Activated CD4-positive, alpha-beta T cell treated with anti-CD3 and anti-CD28 coated beads, Interleukin-2, amount 50 U/mL, for 24 hours (primary cell): ENCODE results near the gene ZNRD2.

Experiments
- DNase-seq, 2 donors: peaks; one replicate each; pipeline ENCODE4 v3.0.0-alpha.2; 2020; ENCODE audit warnings: low read depth in 1 of 2, low spot score in 1 of 2

The ZNRD2 gene

DNA sequence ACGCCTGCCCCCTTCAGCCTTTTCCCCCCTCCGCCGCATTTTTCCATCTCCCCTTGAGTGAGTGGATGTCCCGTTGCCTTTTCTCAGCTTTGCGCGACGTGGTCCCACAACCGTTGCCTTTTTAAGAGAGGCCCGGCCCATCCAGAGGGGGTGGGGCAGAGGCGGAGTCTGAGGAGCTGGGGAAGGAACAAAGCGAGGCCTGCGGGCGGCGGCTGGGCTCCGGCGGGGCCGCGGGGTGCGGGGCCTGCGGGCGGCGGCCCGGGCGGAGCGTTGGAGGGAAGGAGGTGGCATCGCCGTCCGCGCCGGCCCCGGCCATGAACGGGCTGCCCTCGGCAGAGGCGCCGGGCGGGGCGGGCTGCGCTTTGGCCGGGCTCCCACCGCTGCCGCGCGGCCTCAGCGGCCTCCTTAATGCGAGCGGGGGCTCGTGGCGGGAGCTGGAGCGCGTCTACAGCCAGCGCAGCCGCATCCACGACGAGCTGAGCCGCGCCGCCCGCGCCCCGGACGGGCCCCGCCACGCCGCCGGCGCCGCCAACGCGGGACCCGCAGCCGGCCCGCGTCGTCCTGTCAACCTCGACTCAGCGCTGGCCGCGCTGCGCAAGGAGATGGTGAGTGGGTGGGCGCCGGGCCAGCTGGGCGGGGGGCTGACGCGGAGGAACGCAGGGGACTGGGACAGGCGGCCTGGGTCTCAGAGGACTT is 2.2 kb downstream of the ZNRD2 start, which contains the start of gene FAM89B:
Gene FAM89B (plus strand): TSS at position 183 of the 696 bp plus-strand sequence. CDS start 132 bp downstream, at position 315.
- DNase-seq, result peak; percentile 65 to 84

DNA sequence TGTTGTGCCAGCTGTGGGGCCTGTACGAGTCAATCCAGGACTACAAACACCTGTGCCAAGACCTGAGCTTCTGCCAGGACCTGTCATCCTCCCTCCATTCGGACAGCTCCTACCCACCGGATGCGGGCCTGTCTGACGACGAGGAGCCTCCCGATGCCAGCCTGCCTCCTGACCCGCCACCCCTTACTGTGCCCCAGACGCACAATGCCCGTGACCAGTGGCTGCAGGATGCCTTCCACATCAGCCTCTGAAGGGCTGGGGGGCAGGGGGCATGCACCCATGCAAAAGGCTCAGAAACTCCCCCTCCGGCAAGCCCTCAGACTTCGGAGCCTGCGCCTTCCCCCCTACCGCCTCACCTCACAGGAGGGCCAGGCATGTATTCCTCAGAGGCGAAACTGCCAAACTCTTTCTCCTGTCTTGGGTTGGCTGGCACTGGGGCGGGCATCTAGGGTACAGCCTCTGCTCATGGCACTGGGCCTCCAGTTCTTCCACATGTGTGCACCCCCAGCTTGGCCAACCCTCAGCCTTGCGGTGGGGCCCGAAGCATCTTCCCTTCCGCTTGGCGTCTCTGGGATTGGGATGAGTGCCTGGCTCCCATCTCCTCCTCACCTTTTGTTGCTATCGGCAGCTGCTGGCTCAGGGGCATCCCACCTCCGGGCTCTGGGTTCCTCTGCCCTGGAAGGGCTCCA is 3.3 kb downstream of the ZNRD2 start:
- no peak for DNase-seq

DNA sequence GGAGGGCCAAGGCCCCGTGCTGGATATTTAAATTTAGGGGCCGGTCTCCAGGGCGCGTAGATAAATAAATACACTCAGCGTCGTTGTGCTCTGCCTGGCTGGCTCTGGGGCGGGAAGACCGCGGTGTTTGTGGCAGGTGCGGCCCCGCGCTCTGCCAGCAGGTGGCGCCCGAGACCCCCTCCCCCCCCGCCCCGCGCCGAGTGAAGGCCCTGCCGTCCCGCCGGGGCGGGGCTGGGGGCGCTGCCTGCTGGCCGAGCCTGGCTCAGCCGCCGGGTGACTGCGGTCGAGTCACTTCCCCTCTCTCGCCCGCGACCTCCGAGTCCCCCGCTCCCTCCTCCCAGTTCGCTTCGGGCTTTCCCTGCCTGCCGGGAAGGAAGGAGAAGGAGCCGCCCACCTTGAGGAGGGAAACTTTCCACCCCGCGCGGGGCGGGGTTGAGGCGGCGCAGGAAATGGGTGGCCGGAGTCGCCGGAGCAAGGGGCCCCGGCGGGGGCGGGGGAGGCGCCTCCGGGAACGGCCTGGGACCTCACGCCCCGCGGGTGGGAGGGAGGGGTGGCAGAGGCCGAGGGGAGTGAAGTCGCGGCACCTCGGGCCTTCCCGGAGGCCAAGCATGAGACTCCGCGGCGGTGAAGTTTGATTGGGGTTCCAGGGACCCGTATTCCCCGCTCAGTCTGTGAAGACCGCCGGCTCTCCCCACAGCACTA is 4.0 kb downstream of the ZNRD2 start:
- peak; percentile 69 to 79 for DNase-seq

DNA sequence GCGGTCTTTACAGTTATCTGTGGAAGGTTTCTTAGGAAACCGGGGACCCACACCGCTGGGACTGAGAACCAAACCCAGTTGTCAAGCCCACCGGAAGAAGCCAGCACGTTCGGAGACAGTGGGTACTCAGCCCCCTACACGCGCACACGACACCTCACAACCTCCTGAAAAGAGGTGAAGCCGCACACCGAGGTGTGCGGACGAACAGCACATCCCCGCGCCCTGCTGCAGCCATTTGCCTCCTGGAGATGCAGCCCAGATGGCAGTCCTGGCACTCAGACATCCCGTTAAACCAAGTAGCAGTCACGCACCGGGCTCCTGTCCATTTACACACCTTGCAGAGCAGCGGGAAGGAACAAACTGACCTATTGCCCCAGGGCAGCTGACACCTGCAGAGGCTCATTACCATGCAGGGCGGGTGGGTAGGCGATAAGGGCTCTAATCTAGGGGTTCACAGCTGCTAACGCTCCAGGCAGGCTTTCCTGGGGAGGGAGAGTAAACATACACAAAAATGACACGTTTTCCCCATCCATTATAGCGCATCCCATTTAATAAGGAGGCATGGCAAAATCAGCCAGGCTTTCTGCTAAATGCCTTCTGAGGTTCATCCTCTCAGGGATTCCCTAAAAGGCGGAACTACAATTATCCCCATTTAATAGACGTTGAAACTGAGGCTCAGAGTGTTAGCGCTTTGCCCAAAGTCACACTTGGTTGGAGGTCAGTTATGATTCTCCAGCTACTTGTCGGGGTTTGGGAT is 4.7 kb downstream of the ZNRD2 start:
- DNase-seq, result no peak

DNA sequence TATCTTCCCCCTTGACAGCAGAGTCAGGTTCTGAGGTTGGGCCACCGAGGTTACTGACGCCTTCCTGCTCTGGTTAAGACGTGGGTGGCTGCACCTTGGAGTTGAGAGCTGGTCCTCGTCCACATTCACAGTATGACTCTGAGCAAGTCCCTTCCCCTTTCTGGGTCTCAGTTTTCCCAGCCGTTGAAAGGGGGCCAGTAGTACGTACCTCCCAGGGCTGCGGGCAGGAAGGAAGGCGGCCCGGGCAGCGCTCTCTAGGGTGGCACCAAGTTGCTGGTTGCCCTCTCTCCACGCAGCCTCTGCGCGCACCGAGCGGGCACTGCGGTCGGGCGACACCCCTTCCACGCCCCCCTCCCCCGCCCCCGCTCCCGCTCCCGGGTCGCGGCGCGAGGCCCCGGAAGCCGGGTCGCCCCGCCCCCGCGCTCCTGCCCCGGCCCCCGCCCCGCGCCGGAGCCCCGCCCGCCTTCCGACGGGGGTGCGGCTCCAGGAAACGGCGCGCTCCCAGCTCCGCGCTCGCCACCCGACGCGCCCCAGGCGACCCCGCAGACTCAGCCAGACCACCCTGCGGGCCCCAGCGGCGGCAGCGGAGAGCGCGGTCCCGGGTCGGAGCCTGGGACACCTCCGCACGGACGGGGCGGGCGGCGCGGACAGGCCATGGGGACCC is 5.4 kb downstream of the ZNRD2 start, which contains the start of gene EHBP1L1:
Gene EHBP1L1 (plus strand): TSS at position 486 of the 664 bp plus-strand sequence. CDS start 250 bp downstream, outside the sequence.
- no peak for DNase-seq

DNA sequence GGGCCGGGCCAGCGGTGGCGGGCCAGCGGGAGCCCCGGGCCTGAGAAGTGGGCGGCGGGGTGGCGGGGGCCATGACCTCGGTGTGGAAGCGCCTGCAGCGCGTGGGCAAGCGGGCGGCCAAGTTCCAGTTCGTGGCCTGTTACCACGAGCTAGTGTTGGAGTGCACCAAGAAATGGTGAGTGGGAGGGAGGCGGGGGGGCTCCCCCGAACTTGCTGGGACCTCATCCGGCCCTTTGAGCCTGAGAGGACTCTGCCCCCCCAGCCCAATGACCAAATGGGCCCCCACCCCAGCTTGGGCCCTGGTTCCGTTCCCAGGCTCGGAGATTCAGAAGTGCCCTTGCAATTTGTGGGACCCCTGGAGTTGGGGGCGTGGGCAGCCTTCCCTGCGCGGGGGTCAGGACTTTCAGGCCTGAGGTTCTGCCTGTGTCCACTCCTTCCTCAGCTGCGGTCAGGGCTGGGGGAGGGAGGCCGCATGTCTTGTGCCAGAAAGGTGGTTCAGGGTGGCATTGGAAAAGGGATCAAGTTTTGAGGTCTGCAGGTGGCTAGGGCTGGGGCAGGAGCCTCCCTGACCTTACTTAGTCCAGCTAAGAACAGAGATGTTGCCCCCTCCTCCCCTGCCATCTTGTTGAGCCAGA is 6.1 kb downstream of the ZNRD2 start:
- DNase-seq, result no peak

DNA sequence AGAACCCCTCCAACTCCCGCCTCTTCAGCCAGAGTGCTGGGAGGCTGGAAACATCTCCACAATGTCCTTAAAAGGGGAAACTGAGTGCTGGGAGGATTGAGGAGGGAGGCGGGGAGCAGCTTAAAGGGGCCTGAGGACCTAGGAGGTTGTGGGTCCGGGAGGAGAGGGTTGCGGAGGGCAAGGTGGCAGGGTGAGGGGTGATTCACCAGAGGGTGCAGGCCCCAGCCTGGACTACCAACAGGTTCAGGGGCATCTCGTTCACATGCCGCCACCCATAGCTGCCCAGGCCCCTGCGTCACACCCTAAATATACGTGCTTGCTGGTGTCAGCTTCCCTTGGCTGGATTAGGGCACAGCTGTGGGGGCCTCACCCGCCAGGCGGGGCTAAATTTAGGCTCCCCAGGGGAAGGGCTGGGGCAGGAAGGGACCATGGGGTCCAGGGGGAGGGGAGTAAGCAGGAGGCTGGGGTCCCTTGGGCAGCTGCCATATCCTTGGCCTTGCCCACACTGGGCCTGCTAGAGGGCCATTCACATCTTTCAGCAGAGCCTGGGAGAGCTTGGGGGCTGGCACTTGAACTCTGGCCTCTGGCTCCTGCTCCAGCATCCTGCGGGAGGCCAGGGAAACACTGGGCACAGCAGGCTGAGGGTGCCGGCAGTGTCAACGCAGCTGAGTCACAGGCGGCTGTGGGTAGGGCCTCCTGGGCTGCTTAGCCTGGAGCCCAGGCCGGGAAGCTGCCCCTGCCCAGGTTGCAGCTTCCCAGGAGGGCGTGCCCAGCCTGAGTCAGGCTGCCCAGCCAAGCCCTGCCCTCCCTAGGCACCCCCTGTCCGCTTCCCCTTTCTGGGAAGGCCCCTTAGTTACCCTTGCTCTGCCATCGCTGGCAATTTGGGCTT is 6.8 kb downstream of the ZNRD2 start:
- no peak for DNase-seq

DNA sequence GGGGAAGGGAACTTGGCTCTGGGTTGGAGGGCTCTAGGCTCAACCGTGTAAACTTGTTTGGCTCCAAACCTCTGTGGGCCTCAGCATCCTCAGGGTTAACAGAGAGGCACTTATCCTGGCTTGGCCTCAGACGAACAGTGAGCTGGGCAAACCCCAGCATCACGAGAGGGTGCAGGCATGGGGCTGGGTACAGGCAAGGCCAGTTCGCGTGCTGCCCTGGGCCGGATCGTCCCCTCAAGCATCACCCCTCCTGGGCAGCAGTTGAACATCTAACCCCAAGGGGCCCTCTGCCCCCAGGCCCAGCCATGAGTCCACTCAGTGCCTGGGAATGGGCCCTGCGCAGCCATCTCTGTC is 7.5 kb downstream of the ZNRD2 start:
- no peak for DNase-seq

DNA sequence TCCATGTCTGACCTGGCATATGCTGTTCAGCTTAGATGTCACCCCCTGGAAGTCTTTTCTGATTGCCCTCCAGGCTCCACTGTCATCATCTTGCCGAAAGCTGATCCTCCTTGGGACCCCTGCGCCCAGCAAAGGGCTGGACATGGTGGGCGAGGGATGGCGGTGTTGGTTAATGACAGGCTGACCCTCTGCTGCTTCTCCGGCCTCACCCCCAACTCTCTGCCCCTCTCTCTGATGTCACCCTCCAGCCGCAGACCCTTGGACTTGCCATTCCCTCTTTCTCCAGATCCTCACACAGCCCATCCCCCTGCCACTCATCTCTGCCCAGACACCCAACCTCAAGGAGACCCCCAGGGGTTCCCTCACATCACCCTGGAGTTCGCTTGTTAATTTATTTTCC is 7.9 kb downstream of the ZNRD2 start:
- DNase-seq, result no peak

DNA sequence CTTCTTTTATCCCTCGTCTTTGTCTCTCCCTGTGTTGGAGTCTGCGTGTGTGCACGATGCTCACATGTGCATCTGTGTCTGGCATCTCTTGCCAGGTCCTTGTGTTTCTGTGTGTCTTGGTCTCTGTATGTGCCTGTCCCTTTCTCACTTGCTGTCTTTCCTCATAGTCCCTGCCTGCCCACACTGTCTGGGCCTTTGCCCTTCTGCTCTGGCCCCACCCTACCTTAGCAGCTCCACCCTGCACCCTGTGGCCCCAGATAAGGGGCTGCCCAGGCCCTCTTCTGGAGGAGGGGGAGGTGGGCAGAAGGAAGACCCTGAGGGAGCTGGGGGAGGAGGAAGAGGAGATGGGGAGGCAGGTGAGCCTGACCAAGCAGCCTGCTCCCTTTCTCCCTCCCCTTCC is 8.4 kb downstream of the ZNRD2 start:
- DNase-seq, result no peak

DNA sequence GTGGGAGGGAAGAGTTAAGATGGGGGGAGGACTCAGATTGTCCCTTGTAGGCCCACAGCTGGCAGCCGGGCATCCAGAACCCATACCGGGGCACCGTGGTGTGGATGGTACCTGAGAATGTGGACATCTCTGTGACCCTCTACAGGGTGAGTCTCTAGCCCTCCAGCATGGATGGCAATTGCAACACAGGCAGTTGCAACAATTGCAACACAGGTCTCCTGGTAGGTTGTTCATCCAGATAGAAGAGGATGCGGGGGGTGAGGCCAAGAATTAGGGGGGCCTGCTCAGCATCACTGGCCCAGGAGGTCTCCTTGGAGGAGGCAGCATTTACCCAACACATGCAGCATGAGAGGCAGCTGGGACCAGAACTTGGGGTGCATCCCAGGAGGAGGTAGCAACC is 9.0 kb downstream of the ZNRD2 start:
- no peak for DNase-seq

DNA sequence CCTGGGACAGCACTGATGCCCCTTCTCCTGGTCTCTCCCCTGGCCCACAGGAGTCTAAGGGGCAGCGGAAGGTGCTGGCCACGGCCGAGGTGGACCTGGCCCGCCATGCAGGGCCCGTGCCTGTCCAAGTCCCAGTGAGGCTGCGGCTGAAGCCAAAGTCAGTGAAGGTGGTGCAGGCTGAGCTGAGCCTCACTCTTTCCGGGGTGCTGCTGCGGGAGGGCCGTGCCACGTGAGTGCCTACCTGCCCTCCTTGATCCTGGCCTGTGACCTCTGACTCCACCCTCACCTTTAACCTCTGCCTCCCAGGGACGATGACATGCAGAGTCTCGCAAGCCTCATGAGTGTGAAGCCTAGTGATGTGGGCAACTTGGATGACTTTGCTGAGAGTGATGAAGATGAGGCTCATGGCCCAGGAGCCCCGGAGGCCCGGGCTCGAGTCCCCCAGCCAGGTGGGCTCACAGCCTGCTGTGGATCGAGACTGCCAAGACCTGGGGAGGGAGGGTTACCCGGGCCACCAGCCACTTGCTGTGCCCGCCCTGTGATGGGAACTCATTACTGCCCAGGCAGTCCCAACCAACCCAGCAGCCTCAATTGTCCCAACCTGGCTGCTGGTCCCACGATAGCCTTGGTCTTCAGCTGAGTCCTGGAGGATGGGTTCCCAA is 9.9 kb downstream of the ZNRD2 start:
- DNase-seq, result no peak

DNA sequence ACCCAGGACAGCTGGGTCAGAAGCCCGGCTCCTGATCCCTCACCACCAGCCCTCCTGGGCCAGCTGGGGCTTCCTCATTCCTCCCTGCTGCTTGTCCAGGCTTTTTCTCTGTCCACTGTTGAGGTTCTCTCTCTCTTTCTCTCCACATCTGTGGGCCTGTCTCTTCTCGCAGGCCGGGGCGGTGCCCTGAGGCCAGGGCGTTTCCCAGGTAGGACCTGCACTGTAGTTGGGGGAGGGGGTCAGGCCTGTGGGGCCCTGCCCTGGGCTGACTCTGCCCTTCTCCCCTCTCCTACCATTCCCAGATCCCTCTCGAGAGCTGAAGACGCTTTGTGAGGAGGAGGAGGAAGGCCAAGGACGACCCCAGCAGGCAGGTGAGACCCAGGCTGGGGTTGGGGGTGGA is 10.5 kb downstream of the ZNRD2 start:
- DNase-seq, result no peak

DNA sequence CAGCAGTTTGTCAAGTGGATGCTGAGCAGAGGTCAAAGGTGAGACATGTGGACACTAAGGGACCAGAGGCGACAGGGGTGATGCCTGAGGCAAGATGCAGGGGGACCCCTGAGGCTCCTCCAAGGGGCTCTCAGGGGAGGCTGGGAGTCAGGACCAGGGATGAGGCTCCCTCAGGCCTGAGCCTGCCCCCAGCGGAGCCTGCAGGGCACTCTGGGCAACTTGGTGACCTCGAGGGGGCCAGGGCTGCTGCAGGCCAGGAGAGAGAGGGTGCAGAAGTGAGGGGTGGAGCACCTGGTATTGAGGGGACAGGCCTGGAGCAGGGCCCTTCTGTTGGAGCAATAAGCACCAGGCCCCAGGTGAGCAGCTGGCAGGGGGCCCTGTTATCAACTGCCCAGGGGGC is 11.7 kb downstream of the ZNRD2 start:
- DNase-seq, result no peak

DNA sequence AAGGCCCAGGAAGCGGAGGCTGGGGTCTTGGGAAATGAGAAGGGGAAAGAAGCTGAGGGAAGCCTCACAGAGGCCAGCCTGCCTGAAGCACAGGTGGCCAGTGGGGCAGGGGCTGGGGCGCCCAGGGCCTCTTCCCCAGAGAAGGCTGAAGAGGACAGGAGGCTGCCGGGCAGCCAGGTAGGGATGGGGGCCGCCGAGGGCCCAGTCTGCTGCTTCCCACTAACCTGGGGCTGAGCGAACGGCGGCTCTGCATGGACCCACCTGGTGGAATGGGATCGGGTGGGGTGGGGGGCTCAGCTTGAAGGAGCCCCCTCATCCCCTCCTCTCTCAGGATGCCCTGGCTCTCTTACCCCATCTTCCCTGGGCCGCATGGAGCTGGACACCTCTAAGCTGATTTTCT is 13.3 kb downstream of the ZNRD2 start:
- no peak for DNase-seq

DNA sequence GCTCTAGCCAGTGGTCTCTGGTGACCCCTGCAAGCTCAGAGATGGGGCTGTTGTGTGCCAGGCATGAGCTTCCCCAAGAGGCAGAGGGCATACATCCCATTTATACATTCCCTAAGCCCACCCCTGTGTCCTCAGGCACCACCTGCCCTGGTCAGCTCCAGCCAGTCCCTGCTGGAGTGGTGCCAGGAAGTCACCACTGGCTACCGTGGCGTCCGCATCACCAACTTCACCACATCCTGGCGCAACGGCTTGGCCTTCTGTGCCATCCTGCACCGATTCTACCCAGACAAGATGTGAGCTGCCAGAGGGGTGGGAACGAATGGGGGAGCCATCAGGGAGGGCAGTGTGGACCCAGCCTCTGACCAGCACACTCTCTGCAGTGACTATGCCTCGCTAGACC is 13.8 kb downstream of the ZNRD2 start:
- DNase-seq, result no peak

DNA sequence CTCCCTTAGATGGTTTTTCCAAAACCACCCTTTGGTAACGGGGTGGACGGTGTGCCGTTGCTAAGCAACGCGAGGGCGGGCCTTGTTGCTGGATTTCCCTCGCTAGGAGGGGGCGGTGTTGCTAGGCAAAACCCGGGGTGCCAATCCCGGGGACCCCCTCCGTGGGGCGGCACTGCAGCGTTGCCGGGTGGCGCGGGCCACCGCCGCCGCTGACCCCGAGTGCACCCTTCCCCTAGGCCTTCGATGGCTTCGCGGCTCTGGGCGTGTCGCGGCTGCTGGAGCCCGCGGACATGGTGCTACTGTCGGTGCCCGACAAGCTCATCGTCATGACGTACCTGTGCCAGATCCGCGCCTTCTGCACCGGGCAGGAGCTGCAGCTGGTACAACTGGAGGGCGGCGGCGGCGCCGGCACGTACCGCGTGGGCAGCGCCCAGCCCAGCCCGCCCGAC is 14.5 kb downstream of the ZNRD2 start:
- DNase-seq, result no peak

DNA sequence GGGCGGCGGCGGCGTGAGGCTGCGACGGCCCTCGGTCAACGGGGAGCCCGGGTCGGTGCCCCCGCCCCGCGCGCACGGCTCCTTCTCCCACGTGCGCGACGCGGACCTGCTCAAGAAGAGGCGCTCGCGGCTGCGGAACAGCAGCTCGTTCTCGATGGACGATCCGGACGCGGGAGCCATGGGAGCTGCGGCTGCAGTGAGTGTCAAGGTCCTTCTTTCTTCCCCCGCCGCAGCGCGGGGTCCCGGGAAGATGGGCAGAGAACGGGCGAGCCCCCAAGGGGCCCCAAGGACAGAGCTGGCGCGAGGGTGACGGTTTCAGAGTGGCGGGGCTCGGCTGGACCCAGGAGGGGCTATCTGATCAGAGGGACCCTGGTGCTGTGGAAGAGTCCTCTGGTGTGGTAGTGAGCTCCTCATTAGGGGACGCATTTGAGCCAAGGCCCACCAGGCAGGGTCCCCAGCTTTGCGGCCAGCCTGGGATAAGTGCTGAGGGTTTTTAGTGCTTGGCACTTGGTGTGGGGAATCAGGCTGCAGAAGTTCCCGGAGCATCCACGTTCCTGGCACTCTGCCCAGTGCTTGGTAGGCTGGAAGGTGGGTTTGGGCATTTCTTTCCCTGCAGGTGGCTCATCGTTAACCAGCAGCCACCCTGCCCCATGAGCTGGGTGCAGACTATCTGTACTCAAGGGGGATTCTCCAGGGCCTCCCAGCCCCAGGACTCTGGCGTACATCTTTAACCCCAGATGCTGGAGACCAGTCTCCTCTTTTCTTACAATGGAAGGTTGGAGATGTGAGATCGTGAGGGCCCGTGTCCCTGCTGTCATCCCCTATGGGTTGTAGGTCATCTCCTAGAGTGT is 15.3 kb downstream of the ZNRD2 start:
- DNase-seq, result no peak
